ENCODE results near the gene SMIM44. TPM values are rescaled to one million over a fixed set of nuclear protein-coding genes. Genes with fewer than 3 reads are reported as not detected.

Gene SMIM44
- total and polyA plus RNA-seq, 2 donors (not counting 1 experiment from before 2014, with no cell fraction given): not detected

DNA sequence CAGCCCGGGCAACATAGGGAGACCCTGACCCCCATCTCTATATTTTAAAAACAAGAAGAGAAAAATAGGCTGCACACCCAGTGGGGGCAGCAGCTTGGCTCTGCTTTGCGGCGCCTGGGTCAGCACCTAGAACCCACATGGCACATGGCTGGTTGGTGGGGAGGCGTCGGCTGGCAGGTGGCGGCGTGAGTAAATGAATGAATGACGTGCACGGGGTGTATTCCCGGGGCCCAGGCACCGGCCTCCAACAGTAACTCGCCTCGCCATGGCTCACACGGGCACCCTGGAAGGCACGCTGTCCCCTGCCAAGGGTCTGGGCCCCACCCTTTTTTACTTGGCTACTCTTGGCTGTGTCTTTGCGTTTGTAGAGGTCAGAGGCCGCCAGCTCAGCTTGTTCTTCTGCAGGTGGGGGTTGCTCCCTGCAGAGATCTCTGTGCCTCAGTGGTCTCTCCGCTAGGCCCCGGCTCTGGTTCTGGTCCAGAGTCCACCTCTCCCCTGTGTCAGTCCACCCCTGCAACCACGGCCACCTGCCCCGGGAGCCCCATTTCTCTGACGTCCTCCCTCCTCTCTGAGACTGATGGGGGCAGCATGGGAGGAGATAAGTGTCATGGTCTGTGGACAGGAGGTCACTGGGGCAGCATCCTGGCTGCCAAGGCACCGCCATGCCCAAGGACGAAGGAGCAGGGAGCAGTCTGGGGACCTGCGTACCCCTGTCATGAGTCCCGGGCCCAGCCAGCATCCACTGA is 28.4 kb upstream of the SMIM44 start:
- Histone ChIP-seq H3K27me3 (replicated peaks in 1 of 4; ENCODE audit: control extremely low read depth in 1 of 4, control insufficient read depth in 3 of 4, insufficient read depth in 4 of 4, low read length in 3 of 4) (no peaks in the 10 kb centered on the region), H3K4me2 (replicated peaks; ENCODE audit: low read depth, low read length, poor library complexity, severe bottlenecking) (no peak overlapping the region), H3K27ac (ENCODE audit: low read length in 2 of 2) (no peak overlapping the region), H4K20me1 (ENCODE audit: control insufficient read depth, insufficient read depth, low read length, poor library complexity, severe bottlenecking) (peaks cover 88% of the 10 kb centered on the region), H3K4me1 (ENCODE audit: control insufficient read depth in 2 of 2, insufficient read depth in 2 of 2, low read length in 2 of 2) (peaks cover 16 to 20% of the 10 kb centered on the region in 2 donors), H3K4me3 (ENCODE audit: control extremely low read depth in 1 of 5, extremely low read depth in 1 of 5, insufficient read depth in 1 of 5, low read depth in 2 of 5, low read length in 4 of 5) (no peak overlapping the region), H3K9me3 (ENCODE audit: control extremely low read depth in 1 of 3, control insufficient read depth in 2 of 3, insufficient read depth in 1 of 3, low read length in 2 of 3) (peaks cover 0 to under 1% (median 0%) of the 10 kb centered on the region in 3 donors), H3K79me2 (ENCODE audit: control insufficient read depth, insufficient read depth, low read length) (peaks cover 99% of the 10 kb centered on the region), H3K36me3 (replicated peaks in 1 of 2; ENCODE audit: control extremely low read depth in 1 of 2, control insufficient read depth in 1 of 2, extremely low read depth in 1 of 2, insufficient read depth in 2 of 2, low read length in 1 of 2) (peaks cover 0 to 39% of the 10 kb centered on the region in 2 experiments), H3K9ac (ENCODE audit: low read length) (no peak overlapping the region), H2AFZ (ENCODE audit: insufficient read depth, low read depth, low read length, poor library complexity, severe bottlenecking) (no peak overlapping the region)
- H3K4me3 Mint-ChIP-seq: no peak overlapping the region
- ATAC-seq (ENCODE audit: low read depth) (no peak), DNase-seq (no peak)
- H3K27me3 Mint-ChIP-seq: no peaks in the 10 kb centered on the region
- ChIA-PET CTCF (no interaction called here), POLR2A (no interaction called here)
- TF ChIP-seq, protein P1, sequence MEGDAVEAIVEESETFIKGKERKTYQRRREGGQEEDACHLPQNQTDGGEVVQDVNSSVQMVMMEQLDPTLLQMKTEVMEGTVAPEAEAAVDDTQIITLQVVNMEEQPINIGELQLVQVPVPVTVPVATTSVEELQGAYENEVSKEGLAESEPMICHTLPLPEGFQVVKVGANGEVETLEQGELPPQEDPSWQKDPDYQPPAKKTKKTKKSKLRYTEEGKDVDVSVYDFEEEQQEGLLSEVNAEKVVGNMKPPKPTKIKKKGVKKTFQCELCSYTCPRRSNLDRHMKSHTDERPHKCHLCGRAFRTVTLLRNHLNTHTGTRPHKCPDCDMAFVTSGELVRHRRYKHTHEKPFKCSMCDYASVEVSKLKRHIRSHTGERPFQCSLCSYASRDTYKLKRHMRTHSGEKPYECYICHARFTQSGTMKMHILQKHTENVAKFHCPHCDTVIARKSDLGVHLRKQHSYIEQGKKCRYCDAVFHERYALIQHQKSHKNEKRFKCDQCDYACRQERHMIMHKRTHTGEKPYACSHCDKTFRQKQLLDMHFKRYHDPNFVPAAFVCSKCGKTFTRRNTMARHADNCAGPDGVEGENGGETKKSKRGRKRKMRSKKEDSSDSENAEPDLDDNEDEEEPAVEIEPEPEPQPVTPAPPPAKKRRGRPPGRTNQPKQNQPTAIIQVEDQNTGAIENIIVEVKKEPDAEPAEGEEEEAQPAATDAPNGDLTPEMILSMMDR (IDR thresholded peaks at IDR 0.05): no peak
- no peak for TF ChIP-seq EZH2 (IDR thresholded peaks at IDR 0.05; ENCODE audit: borderline replicate concordance, insufficient read depth, low read depth, low read length, poor library complexity, severe bottlenecking)
- intact Hi-C loops (cut with micrococcal nuclease): no loop called here
- H3K9me3 Mint-ChIP-seq (ENCODE audit: insufficient read depth): no peaks in the 10 kb centered on the region
- WGBS (ENCODE audit: insufficient coverage): 96% methylated on average over 24 of the region's 26 CpGs
- H3K27ac Mint-ChIP-seq: no peak overlapping the region
- H3K4me1 Mint-ChIP-seq: peaks cover 62% of the 10 kb centered on the region

DNA sequence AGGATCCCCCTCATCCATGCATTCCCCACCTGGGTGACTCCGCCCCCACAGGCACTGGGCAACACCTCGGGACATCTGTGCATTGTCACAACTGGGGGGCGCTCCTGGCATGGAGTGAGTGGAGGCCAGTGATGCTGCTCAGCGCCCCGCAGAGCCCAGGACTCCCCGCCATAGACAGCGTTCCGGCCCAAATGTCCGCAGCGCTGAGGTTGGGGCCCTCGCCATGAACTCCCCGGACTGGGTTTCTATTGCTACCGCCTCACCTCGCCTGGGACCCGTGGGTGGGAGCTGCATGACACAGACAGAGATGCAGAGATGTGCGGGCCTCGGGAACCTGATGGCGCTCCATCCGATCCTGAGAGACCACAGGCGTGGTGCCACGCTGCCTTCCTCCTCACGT is 27.5 kb upstream of the SMIM44 start:
- intact Hi-C loops (cut with micrococcal nuclease): no loop called here
- Histone ChIP-seq H3K79me2 (ENCODE audit: control insufficient read depth, insufficient read depth, low read length) (peaks cover 95% of the 10 kb centered on the region), H3K27me3 (replicated peaks in 1 of 4; ENCODE audit: control extremely low read depth in 1 of 4, control insufficient read depth in 3 of 4, insufficient read depth in 4 of 4, low read length in 3 of 4) (no peaks in the 10 kb centered on the region), H3K9me3 (ENCODE audit: control extremely low read depth in 1 of 3, control insufficient read depth in 2 of 3, insufficient read depth in 1 of 3, low read length in 2 of 3) (no peaks in the 10 kb centered on the region), H3K4me3 (ENCODE audit: control extremely low read depth in 1 of 5, extremely low read depth in 1 of 5, insufficient read depth in 1 of 5, low read depth in 2 of 5, low read length in 4 of 5) (no peak overlapping the region), H3K36me3 (replicated peaks in 1 of 2; ENCODE audit: control extremely low read depth in 1 of 2, control insufficient read depth in 1 of 2, extremely low read depth in 1 of 2, insufficient read depth in 2 of 2, low read length in 1 of 2) (peaks cover 0 to 38% of the 10 kb centered on the region in 2 experiments), H3K4me1 (ENCODE audit: control insufficient read depth in 2 of 2, insufficient read depth in 2 of 2, low read length in 2 of 2) (peaks cover 9 to 11% of the 10 kb centered on the region in 2 donors), H3K9ac (ENCODE audit: low read length) (no peak overlapping the region), H2AFZ (ENCODE audit: insufficient read depth, low read depth, low read length, poor library complexity, severe bottlenecking) (no peak overlapping the region), H4K20me1 (ENCODE audit: control insufficient read depth, insufficient read depth, low read length, poor library complexity, severe bottlenecking) (peaks cover 78% of the 10 kb centered on the region), H3K4me2 (replicated peaks; ENCODE audit: low read depth, low read length, poor library complexity, severe bottlenecking) (no peak overlapping the region), H3K27ac (ENCODE audit: low read length in 2 of 2) (no peak overlapping the region)
- Mint-ChIP-seq H3K4me3 (no peak overlapping the region), H3K4me1 (peaks cover 56% of the 10 kb centered on the region), H3K9me3 (ENCODE audit: insufficient read depth) (no peaks in the 10 kb centered on the region), H3K27ac (no peak overlapping the region), H3K27me3 (no peaks in the 10 kb centered on the region)
- POLR2A ChIA-PET: interaction anchor here (0.6 kb wide), 1 partner anchor 25 kb away, joined by 3 read pairs; no protein-coding TSS in a partner anchor
- CTCF ChIA-PET: no interaction called here
- WGBS (ENCODE audit: insufficient coverage): 95% methylated on average over 22 of the region's 22 CpGs
- DNase-seq (no peak), ATAC-seq (ENCODE audit: low read depth) (no peak)
- TF ChIP-seq EZH2 (IDR thresholded peaks at IDR 0.05; ENCODE audit: borderline replicate concordance, insufficient read depth, low read depth, low read length, poor library complexity, severe bottlenecking): no peak
- TF ChIP-seq, protein P1 (IDR thresholded peaks at IDR 0.05): no peak

Data from B cell (primary cell).